PC-3 (cell line): ENCODE results near the gene FOXO6.

Experiments used
- EZH2 ChIP-seq: fragments of 300-600 bp; sonication (generic); IDR thresholded peaks from one replicate; pipeline ENCODE4 v1.6.1; 2017; ENCODE audit warnings: antibody characterized with exemption, mild to moderate bottlenecking, low read length; ENCODE audit not compliant: unreplicated experiment
- EZH2phosphoT487 ChIP-seq: fragments of 300-600 bp; sonication (generic); IDR thresholded peaks from 2 replicates; pipeline ENCODE4 v1.6.1; 2018; ENCODE audit warnings: mild to moderate bottlenecking, antibody characterized with exemption, low read length, borderline replicate concordance
- TF ChIP-seq, protein P1 (sequence below): fragments of 300-600 bp; sonication (generic); conservative IDR thresholded peaks from 2 replicates; pipeline ENCODE4 v1.5.1; 2017; ENCODE audit warnings: antibody characterized with exemption, low read depth, mild to moderate bottlenecking, low read length

DNA sequence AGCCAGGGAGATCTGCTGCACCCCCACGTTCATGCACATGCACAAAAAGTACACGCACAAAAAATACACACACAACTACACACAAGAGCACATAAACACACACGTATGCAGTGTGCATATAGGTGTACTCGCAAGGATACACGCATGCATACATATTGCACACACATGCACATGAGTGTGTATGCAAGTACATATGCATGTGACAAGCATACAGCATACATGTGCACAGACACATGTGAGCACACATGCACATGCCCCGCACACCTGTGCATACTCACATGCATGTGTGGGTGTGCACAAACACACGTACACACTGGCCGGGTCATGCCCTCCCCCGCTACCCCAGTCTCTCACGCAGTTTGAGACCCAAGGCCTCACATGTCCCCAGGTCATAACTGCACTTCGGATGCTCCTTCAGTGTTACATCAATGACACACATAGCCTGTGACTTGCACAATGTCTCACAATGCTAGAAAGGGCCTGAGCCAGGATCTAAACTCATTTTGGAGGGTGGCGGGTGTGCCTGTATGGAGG is 52.6 kb downstream of the FOXO6 start:
- TF ChIP-seq, protein P1, sequence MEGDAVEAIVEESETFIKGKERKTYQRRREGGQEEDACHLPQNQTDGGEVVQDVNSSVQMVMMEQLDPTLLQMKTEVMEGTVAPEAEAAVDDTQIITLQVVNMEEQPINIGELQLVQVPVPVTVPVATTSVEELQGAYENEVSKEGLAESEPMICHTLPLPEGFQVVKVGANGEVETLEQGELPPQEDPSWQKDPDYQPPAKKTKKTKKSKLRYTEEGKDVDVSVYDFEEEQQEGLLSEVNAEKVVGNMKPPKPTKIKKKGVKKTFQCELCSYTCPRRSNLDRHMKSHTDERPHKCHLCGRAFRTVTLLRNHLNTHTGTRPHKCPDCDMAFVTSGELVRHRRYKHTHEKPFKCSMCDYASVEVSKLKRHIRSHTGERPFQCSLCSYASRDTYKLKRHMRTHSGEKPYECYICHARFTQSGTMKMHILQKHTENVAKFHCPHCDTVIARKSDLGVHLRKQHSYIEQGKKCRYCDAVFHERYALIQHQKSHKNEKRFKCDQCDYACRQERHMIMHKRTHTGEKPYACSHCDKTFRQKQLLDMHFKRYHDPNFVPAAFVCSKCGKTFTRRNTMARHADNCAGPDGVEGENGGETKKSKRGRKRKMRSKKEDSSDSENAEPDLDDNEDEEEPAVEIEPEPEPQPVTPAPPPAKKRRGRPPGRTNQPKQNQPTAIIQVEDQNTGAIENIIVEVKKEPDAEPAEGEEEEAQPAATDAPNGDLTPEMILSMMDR: no peak
- TF ChIP-seq EZH2phosphoT487 (no peak), EZH2 (no peak)
